GM12878 (cell line): ENCODE measurements around the gene EHD1. TPM values are rescaled to one million over a fixed set of nuclear protein-coding genes. Genes with fewer than 3 reads are reported as not detected.

Source experiments
- IKZF1 ChIP-seq: fragments of 450-650 bp; conservative IDR thresholded peaks from 2 replicates; pipeline ENCODE4 v1.6.1; 2017; ENCODE audit warnings: antibody characterized with exemption, mild to moderate bottlenecking
- NR2C2 ChIP-seq: IDR thresholded peaks from 2 replicates; pipeline ENCODE4 v1.6.1; 2011; ENCODE audit warnings: borderline replicate concordance, low read depth; ENCODE audit not compliant: control insufficient read depth, insufficient read length
- POU2F2 ChIP-seq: IDR thresholded peaks from 3 replicates; pipeline ENCODE4 v1.6.1; 2011; ENCODE audit warnings: low read depth, mild to moderate bottlenecking, low read length, borderline replicate concordance
- RB1 ChIP-seq: fragments of 450-650 bp; formaldehyde crosslinking; IDR thresholded peaks from 2 replicates; pipeline ENCODE4 v1.6.1; 2017; ENCODE audit warnings: mild to moderate bottlenecking, borderline replicate concordance
- RCOR1 ChIP-seq: conservative IDR thresholded peaks from 2 replicates; pipeline ENCODE4 v1.6.1; 2012; ENCODE audit warnings: low read depth, low read length, improper control_type of control experiment
- SMARCA5 ChIP-seq: fragments of 450-650 bp; IDR thresholded peaks from 2 replicates; pipeline ENCODE4 v1.6.1; 2017; ENCODE audit warnings: mild to moderate bottlenecking
- polyA plus RNA-seq, 11 experiments: library from polyadenylated mRNA; depleted of rRNA in 4 of 11; unstranded in 6 of 11; stranded (reverse) in 5 of 11; fragments of >200 nt; fragmentation: Nextera tagmentation in 4 of 11; fragmentation: Illumina TruSeq in 1 of 11; extraction: Ambion mirVana in 4 of 11; extraction: Trizol in 1 of 11; gene quantifications; 1 replicate in 1 of 11; 2 replicates in 10 of 11; pipeline versions ENCODE4 v1.2.1 to v1.2.3, GENCODE V29; 2011 to 2016; ENCODE audit warnings: inconsistent platforms in 2 of 11, missing spikeins in 2 of 11, low read depth in 1 of 11
- total RNA-seq, 4 experiments: library from RNA; depleted of rRNA in 3 of 4; stranded (reverse); fragments of >200 nt in 3 of 4; fragmentation: Illumina TruSeq in 1 of 4; extraction: Trizol in 1 of 4; gene quantifications; 2 replicates each; pipeline versions ENCODE4 v1.2.1 to v1.2.3, GENCODE V29; 2013 to 2021
- TF ChIP-seq, protein P1 (sequence below): IDR thresholded peaks from 2 replicates; pipeline ENCODE4 v1.6.1; 2012; ENCODE audit warnings: improper control_type of control experiment, low read depth, low read length; ENCODE audit not compliant: insufficient replicate concordance
- TF ChIP-seq, protein P2 (sequence below): IDR thresholded peaks from 2 replicates; pipeline ENCODE4 v1.6.1; 2011; ENCODE audit warnings: low read depth, mild to moderate bottlenecking, low read length, moderate library complexity, borderline replicate concordance; ENCODE audit errors: extremely low read depth

The EHD1 gene
- total and polyA plus RNA-seq, 10 of the 15 experiments (the other 5 are each of a cell fraction or from before 2014, with no cell fraction given): 1.0 to 165 (median 66.5) TPM

DNA sequence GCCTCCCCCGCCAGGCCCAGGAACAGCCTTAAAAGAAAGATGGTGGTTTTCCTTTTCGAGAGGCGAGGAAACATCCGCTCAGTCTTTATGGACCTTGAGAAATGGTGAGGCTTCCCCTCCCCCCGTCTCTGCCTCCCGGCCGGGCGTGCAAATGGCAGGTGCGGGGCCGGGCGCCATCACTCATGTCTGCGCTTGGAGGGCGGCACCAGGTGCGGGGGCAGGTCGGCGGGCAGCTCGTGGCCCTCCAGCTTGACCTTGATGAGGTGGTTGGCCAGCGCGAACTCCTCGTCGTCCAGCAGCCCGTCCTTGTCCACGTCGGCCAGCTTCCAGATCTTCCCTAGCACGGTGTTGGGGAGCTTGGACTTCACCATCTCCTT lies 24.3 kb downstream of the EHD1 start (continued):
- TF ChIP-seq, protein P1, sequence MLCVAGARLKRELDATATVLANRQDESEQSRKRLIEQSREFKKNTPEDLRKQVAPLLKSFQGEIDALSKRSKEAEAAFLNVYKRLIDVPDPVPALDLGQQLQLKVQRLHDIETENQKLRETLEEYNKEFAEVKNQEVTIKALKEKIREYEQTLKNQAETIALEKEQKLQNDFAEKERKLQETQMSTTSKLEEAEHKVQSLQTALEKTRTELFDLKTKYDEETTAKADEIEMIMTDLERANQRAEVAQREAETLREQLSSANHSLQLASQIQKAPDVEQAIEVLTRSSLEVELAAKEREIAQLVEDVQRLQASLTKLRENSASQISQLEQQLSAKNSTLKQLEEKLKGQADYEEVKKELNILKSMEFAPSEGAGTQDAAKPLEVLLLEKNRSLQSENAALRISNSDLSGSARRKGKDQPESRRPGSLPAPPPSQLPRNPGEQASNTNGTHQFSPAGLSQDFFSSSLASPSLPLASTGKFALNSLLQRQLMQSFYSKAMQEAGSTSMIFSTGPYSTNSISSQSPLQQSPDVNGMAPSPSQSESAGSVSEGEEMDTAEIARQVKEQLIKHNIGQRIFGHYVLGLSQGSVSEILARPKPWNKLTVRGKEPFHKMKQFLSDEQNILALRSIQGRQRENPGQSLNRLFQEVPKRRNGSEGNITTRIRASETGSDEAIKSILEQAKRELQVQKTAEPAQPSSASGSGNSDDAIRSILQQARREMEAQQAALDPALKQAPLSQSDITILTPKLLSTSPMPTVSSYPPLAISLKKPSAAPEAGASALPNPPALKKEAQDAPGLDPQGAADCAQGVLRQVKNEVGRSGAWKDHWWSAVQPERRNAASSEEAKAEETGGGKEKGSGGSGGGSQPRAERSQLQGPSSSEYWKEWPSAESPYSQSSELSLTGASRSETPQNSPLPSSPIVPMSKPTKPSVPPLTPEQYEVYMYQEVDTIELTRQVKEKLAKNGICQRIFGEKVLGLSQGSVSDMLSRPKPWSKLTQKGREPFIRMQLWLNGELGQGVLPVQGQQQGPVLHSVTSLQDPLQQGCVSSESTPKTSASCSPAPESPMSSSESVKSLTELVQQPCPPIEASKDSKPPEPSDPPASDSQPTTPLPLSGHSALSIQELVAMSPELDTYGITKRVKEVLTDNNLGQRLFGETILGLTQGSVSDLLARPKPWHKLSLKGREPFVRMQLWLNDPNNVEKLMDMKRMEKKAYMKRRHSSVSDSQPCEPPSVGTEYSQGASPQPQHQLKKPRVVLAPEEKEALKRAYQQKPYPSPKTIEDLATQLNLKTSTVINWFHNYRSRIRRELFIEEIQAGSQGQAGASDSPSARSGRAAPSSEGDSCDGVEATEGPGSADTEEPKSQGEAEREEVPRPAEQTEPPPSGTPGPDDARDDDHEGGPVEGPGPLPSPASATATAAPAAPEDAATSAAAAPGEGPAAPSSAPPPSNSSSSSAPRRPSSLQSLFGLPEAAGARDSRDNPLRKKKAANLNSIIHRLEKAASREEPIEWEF: no peak
- no peak for TF ChIP-seq RB1
- no peak for TF ChIP-seq RCOR1
- TF ChIP-seq, protein P2, sequence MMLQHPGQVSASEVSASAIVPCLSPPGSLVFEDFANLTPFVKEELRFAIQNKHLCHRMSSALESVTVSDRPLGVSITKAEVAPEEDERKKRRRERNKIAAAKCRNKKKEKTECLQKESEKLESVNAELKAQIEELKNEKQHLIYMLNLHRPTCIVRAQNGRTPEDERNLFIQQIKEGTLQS: no peak
- no peak for TF ChIP-seq NR2C2
- no peak for TF ChIP-seq IKZF1
- TF ChIP-seq SMARCA5: no peak
- TF ChIP-seq POU2F2: no peak
